ENCODE measurements around the gene TDRD7.

The TDRD7 gene

GRCh38 chr9:97473717-97474116, 61.8 kb downstream of the TDRD7 start:
- Histone ChIP-seq H3K4me1 (ENCODE audit: control insufficient read depth, insufficient read depth, low read length) (no peaks in the 10 kb centered on the region), H3K27ac (ENCODE audit: extremely low read depth, low read depth, low read length) (no peak overlapping the region), H3K9me3 (ENCODE audit: control insufficient read depth, insufficient read depth, low read depth, low read length) (no peaks in the 10 kb centered on the region), H3K4me3 (ENCODE audit: low read depth, low read length) (no peak overlapping the region), H3K36me3 (ENCODE audit: control insufficient read depth in 2 of 2, insufficient read depth in 1 of 2, low read length in 2 of 2) (peaks cover 0 to 6% of the 10 kb centered on the region in 2 experiments; a peak in 1 of 3 replicates)
- CTCF ChIA-PET: interaction anchor here (0.5 to 10.1 kb wide), 14 partner anchors 13 to 154 kb away, joined by 3 to 188 read pairs (median 4); no protein-coding TSS in a partner anchor
- POLR2A ChIA-PET: no interaction called here
- no peak for TF ChIP-seq SCRT2 (tag by site-specific recombination; IDR thresholded peaks at IDR 0.05)
- no peak for TF ChIP-seq ZNF530 (tag by site-specific recombination; IDR thresholded peaks at IDR 0.05; ENCODE audit: low read depth)
- TF ChIP-seq ZNF404 (tag by site-specific recombination; IDR thresholded peaks at IDR 0.05): no peak
- TF ChIP-seq ZNF544 (tag by site-specific recombination; IDR thresholded peaks at IDR 0.05): no peak
- TF ChIP-seq, protein P1, sequence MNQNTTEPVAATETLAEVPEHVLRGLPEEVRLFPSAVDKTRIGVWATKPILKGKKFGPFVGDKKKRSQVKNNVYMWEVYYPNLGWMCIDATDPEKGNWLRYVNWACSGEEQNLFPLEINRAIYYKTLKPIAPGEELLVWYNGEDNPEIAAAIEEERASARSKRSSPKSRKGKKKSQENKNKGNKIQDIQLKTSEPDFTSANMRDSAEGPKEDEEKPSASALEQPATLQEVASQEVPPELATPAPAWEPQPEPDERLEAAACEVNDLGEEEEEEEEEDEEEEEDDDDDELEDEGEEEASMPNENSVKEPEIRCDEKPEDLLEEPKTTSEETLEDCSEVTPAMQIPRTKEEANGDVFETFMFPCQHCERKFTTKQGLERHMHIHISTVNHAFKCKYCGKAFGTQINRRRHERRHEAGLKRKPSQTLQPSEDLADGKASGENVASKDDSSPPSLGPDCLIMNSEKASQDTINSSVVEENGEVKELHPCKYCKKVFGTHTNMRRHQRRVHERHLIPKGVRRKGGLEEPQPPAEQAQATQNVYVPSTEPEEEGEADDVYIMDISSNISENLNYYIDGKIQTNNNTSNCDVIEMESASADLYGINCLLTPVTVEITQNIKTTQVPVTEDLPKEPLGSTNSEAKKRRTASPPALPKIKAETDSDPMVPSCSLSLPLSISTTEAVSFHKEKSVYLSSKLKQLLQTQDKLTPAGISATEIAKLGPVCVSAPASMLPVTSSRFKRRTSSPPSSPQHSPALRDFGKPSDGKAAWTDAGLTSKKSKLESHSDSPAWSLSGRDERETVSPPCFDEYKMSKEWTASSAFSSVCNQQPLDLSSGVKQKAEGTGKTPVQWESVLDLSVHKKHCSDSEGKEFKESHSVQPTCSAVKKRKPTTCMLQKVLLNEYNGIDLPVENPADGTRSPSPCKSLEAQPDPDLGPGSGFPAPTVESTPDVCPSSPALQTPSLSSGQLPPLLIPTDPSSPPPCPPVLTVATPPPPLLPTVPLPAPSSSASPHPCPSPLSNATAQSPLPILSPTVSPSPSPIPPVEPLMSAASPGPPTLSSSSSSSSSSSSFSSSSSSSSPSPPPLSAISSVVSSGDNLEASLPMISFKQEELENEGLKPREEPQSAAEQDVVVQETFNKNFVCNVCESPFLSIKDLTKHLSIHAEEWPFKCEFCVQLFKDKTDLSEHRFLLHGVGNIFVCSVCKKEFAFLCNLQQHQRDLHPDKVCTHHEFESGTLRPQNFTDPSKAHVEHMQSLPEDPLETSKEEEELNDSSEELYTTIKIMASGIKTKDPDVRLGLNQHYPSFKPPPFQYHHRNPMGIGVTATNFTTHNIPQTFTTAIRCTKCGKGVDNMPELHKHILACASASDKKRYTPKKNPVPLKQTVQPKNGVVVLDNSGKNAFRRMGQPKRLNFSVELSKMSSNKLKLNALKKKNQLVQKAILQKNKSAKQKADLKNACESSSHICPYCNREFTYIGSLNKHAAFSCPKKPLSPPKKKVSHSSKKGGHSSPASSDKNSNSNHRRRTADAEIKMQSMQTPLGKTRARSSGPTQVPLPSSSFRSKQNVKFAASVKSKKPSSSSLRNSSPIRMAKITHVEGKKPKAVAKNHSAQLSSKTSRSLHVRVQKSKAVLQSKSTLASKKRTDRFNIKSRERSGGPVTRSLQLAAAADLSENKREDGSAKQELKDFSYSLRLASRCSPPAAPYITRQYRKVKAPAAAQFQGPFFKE (tag by site-specific recombination; IDR thresholded peaks at IDR 0.05; ENCODE audit: borderline replicate concordance): no peak
- TF ChIP-seq OVOL3 (tag by site-specific recombination; IDR thresholded peaks at IDR 0.05): no peak
- TF ChIP-seq IKZF3 (tag by site-specific recombination; IDR thresholded peaks at IDR 0.05): no peak
- TF ChIP-seq ELK4 (IDR thresholded peaks at IDR 0.05; ENCODE audit: borderline replicate concordance, low read depth, low read length): no peak
- no peak for TF ChIP-seq PRDM10 (tag by site-specific recombination; IDR thresholded peaks at IDR 0.05)
- TF ChIP-seq ZNF561 (tag by site-specific recombination; IDR thresholded peaks at IDR 0.05; ENCODE audit: borderline replicate concordance): no peak
- no peak for TF ChIP-seq ZNF610 (tag by site-specific recombination; IDR thresholded peaks at IDR 0.05; ENCODE audit: borderline replicate concordance)

GRCh38 chr9:97474372-97474925, 62.6 kb downstream of the TDRD7 start:
- Histone ChIP-seq H3K36me3 (ENCODE audit: control insufficient read depth in 2 of 2, insufficient read depth in 1 of 2, low read length in 2 of 2) (peaks cover 0 to 6% of the 10 kb centered on the region in 2 experiments; a peak in 1 of 3 replicates), H3K27ac (ENCODE audit: extremely low read depth, low read depth, low read length) (no peak overlapping the region), H3K9me3 (ENCODE audit: control insufficient read depth, insufficient read depth, low read depth, low read length) (no peaks in the 10 kb centered on the region), H3K4me1 (ENCODE audit: control insufficient read depth, insufficient read depth, low read length) (no peaks in the 10 kb centered on the region), H3K4me3 (ENCODE audit: low read depth, low read length) (no peak overlapping the region)
- POLR2A ChIA-PET: no interaction called here
- CTCF ChIA-PET: interaction anchor here (0.5 to 10.1 kb wide), 7 partner anchors 12 to 154 kb away, joined by 3 to 188 read pairs (median 5); no protein-coding TSS in a partner anchor
- TF ChIP-seq WT1 (tag by site-specific recombination; IDR thresholded peaks at IDR 0.05) (no peak), OSR2 (tag by site-specific recombination; IDR thresholded peaks at IDR 0.05) (no peak), ZNF138 (tag by site-specific recombination; IDR thresholded peaks at IDR 0.05; ENCODE audit: borderline replicate concordance) (no peak), ZNF501 (tag by site-specific recombination; IDR thresholded peaks at IDR 0.05) (no peak), ZNF660 (tag by site-specific recombination; IDR thresholded peaks at IDR 0.05) (no peak), EGR2 (tag by site-specific recombination; IDR thresholded peaks at IDR 0.05; ENCODE audit: low read depth) (no peak), ZNF394 (tag by site-specific recombination; IDR thresholded peaks at IDR 0.05; ENCODE audit: borderline replicate concordance) (no peak), ZNF202 (tag by site-specific recombination; IDR thresholded peaks at IDR 0.05; ENCODE audit: borderline replicate concordance) (no peak), ZNF777 (tag by site-specific recombination; IDR thresholded peaks at IDR 0.05; ENCODE audit: borderline replicate concordance) (no peak)
- TF ChIP-seq, protein P2, sequence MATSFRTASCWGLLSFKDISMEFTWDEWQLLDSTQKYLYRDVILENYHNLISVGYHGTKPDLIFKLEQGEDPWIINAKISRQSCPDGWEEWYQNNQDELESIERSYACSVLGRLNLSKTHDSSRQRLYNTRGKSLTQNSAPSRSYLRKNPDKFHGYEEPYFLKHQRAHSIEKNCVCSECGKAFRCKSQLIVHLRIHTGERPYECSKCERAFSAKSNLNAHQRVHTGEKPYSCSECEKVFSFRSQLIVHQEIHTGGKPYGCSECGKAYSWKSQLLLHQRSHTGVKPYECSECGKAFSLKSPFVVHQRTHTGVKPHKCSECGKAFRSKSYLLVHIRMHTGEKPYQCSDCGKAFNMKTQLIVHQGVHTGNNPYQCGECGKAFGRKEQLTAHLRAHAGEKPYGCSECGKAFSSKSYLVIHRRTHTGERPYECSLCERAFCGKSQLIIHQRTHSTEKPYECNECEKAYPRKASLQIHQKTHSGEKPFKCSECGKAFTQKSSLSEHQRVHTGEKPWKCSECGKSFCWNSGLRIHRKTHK (tag by site-specific recombination; IDR thresholded peaks at IDR 0.05): no peak

Measured in HEK293 (cell line).